ENCODE data around the gene SCAMP1. TPM values are rescaled to one million over a fixed set of nuclear protein-coding genes. Genes with fewer than 3 reads are reported as not detected.

Gene SCAMP1
- total RNA-seq, 2 donors from 2014 or later: 32.8 to 38.0 TPM

DNA sequence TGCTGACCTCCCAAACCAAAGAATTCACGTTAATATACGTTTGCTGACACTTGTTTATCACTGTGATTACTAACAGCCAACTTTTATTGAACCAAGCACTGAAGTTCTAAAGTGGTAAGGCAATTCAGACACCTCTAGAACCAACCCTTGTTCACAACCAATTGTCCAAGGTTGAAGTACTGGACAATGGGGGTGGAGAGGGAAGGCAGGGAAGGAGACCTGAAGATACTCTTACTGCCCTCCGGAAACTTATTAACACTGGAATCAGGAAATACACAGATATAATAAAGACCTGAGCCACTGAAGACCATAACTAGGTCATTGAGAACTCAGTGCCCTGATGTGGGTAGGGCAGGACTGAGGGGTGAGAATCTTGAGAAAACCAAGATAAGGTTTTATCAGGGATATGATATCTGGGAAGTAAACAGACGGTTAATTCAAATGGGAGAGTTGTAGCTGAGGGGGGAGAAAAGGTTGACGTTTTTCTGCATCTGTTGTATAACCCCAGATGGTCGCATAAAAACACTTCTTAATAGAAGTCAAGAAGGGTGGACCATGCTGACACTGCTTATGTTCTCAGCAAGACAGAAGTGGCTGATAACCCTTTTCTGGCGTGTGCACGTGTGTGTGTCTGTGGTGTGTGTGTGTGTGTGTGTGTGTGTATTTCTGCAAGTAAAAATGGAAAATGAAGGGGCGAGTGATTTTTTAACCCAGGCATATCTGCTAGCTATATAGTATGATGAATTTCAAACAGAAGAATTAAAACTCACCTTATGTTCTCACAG lies 162.3 kb downstream of the SCAMP1 start:
- DNase-seq (no peak), ATAC-seq (no peak)
- intact Hi-C loops (cut with DNase I): no loop called here

DNA sequence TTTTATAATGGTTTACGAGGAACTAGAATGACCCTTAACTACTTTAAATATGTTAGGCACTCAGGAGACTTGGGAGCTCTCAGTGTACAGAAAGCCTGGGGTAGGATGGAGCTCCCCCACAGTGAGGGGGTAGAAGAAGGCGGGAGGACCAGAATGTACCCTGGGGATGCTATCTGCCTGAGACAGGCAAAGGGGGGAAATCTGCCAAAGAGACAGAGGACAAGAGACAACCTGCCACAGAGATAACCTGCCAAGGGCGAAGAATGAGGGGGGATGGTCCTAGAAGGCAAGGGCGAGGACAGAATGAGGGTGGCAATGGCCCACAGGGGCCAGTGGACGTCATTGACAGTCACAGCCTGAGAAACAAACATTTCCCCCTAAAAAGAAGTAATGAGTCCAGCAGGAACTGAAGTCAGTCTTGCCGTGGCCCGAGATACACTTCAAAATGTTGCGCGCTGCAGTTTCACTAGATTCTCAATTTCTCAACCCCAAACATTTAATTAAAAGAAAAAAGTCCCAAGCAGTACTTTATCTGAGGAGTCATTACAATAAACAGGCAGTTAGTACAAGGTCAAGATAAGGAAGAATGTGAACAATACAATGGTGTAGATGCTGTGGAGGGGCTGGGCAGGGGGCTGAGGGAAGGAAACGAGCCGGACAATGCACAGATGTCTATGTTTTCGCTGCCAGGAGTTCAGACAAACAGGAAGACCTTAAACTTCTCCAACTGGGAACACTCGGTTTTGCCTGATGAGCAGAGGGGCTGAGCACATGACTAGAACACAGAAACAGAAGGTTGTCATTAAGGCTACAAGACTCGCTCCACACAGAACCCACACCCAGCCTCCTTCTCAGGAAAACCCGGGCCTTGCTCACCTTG lies 163.1 kb downstream of the SCAMP1 start:
- intact Hi-C loops (cut with DNase I): no loop called here
- DNase-seq: no peak

DNA sequence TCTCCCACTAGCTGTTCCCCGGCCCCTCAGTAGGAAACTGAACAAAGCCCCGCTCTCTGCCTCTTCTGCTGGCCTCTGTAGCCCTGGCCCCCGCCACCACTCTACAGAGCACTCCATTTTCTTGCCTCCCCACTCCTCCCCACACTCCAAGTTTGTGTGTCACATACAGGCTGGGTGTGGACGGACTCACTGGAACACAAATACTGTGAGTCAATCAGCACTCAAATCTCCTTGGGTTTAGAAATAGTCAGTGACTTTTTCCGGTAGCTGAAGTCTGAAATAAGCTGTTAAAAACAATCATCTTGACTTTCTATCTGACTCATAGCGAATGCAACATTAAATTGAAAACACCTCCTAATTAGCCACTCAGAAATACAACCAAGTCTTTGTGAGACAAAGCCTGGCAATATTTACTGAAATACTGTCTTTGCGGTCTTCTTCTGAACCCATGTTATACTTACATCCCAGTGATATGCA lies 165.7 kb downstream of the SCAMP1 start:
- ATAC-seq: peak in 1 of 2 donors; percentile 57
- intact Hi-C loops (cut with DNase I): no loop called here

More for the DNA sequence above, 163.1 kb downstream of the SCAMP1 start:
- no peak for ATAC-seq

DNA sequence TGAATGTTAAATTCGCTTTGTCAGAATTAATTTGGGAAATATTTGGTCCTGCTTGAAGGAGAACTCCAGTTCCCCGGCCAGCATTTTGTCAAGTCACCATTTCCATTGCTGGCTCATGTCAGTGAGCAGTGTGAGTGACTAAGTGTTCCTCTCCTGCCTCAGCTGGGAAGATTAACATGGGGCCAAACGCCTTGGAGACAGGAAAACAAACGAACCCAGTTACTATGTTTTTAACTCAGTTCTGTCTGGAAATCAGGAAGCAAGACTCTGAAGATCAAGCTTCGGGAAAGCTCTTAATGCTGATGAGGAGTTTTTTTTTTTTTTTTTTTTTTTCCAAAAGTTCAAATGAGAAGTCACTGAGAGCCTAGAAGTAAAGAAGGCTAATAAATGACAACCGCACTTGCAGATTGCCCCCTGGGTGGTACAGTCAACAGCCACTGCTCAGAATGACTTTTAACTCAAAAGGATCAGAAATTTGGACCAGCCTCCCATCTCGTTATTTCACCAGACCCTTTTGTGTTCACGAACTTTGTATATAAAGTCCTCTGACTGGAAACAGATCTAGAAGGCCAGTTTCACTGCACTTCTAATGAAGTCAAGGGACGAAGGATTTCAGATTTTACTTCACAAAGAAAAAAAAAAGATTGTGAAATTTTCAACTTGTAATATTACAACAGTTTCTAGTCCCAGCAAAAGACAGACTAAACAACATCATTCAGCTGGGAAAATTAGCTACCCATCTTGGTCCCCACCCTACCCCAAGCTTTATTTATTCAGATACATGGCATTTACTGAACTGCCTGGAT lies 166.8 kb downstream of the SCAMP1 start:
- ATAC-seq (peak; percentile 90 to 93), DNase-seq (peak; percentile 80)
- intact Hi-C loops (cut with DNase I): no loop called here

More for the DNA sequence above, 165.7 kb downstream of the SCAMP1 start:
- DNase-seq: no peak

DNA sequence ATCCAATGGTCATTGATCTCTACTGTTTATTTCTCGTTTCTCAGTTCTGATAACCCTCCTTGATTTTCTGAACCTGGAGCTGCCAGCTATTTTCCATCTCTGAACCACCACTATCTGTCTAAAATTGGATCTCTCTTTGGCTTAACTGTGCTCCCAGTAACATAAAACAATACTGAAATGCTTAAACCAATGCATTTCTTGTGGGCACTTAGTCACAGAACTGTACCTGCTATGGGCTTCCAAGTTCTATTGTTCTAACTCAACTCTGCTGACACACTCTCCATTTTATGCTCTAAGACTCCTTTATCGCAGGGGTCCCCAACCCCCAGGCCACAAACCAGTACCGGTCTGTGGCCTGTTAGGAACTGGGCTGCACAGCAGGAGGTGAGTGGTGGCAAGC lies 167.5 kb downstream of the SCAMP1 start:
- no peak for ATAC-seq
- intact Hi-C loops (cut with DNase I): no loop called here
- DNase-seq: no peak

Other genes with a start within 250 kb of the SCAMP1 start
- 10 to 100 TPM; 25.3 to 32.7 TPM for gene AP3B1, start 65.9 kb upstream of the SCAMP1 start, total RNA-seq